ENCODE results near the gene IL1RL1.

DNA sequence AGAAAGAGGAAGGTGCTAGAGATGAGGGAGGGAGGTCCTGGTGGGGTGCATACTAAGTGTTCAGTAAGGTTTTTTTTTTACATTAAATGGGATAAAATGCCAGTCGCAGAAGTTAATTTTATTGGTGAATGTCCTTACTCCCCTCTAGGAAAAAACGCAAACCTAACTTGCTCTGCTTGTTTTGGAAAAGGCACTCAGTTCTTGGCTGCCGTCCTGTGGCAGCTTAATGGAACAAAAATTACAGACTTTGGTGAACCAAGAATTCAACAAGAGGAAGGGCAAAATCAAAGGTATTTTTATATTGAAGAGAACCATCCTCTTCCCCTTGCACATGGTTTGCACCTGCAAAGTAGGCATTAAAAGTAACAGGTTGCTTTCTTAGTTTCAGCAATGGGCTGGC, 31.5 kb downstream of the IL1RL1 start:
- TF ChIP-seq CTCF (IDR thresholded peaks at IDR 0.05; ENCODE audit: poor library complexity) (peak; percentile 12), EZH2 (IDR thresholded peaks at IDR 0.05; ENCODE audit: borderline replicate concordance) (no peak), EZH2phosphoT487 (IDR thresholded peaks at IDR 0.05; ENCODE audit: low read depth, severe bottlenecking, unreplicated experiment) (no peak)
